Measurements from ENCODE around the gene SEC14L6.

Gene SEC14L6

DNA sequence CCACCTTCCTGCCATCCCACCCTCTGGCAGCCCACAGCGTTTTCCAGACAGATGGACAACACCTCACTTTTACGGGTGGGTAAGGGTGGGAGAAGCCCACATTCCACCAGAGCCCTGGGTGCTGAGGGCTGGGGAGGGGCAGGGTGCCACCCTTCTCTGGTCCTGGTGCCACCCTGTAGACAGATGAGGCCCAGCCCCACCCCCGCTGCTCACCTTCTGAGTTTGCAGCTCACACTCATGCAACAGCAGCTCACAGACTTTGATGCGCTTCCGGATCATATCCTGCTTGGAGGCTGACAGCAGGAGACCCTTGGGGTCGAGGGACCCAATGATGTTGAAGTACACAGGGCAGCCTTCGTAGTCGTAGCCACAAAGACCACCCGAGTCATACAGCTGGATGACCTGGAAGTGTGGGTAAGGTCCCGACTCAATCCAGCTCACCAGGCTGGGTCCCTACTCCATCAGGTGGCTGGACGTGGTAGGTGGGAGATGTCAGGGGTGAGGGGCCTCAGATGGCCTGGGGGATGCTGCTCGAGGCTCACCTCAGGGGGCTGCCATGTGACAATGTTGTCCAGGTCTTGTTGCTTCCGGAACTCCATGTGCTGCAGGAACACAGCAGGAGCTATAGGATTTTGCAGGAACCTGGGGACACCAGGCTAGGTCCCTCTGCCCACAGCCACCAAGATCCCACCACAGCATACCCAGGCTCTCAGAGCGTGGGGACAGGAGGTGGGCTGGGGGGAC lies 51.3 kb downstream of the SEC14L6 start:
- no peak for DNase-seq (ENCODE audit: low read depth in 2 of 2)

DNA sequence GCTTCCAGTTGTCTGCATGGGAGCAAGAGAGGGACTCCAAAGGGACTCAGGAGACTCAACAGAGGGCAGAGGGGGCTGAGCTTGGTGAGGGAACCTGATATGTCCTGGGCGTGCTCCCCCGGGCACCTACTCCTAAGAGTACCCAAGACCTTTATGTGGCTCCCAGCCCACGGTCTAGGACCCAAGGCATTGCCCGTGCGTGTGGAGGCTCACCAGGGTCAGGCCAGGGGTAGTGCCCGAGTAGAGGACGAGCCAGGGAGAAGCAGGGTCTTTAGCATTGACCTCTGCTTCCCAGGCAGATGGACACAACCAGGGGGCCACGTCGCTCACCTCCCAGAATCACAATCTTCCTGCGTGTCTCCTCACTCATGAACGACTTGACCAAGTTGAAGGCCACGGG lies 54.4 kb downstream of the SEC14L6 start:
- no peak for DNase-seq (ENCODE audit: low read depth in 2 of 2)

DNA sequence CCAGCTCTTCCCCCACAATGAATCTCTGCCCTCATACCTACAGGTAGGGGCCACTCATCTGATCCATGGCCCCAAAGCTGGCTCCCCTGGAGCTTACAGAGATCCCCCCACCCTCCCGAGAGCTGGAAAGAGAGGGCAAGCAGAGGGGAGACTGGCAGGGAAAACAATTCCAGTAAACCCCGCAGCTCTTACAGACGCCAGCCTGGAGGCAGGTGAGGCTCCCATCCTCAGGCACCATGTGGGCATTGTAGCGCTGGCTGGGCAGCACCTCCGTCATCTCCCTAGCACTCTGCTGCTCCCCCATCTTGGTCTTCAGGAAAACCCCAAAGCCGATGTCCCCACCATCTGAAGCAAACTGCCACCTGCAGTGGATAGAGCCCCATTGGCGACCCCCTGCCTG lies 55.2 kb downstream of the SEC14L6 start:
- DNase-seq (ENCODE audit: low read depth in 2 of 2), result no peak

DNA sequence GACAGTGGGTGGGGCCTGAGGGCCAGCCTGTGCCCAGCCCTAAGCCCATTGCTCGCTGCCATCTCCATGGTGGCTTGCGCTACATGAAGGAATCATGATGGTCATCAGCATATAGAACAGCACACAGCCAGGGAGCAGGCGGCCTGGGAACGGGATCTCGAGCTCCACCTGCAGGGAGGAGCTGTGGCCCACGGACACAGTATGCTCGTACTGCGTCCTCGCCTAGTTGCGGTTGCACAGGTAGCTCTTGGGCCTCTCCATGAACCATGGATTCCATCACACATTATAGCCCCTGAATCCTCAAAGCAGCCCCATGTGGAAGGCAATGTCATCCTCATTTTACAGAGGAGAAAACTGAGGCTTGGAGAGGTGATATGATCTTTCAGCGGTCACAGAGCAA lies 56.1 kb downstream of the SEC14L6 start:
- DNase-seq (ENCODE audit: low read depth in 2 of 2), result no peak

DNA sequence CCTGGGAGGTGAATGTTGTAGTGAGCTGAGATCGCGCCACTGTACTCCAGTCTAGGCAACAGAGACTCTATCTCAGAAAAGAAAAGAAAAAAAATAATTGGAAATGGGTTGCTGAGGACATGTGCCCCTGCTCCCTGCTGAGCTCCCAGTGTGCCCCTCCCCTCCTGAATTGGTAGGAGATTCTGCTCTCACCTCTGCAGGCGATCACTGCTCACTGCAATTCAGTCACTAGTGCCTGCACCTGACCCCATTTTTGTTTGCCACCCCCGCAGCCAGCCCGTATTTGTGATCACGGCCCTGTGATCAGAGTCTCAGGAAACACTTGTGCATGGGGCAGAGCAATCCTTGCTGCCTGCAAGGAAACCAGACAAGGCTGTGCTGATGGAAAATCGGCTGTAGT lies 58.4 kb downstream of the SEC14L6 start:
- no peak for DNase-seq (ENCODE audit: low read depth in 2 of 2)

DNA sequence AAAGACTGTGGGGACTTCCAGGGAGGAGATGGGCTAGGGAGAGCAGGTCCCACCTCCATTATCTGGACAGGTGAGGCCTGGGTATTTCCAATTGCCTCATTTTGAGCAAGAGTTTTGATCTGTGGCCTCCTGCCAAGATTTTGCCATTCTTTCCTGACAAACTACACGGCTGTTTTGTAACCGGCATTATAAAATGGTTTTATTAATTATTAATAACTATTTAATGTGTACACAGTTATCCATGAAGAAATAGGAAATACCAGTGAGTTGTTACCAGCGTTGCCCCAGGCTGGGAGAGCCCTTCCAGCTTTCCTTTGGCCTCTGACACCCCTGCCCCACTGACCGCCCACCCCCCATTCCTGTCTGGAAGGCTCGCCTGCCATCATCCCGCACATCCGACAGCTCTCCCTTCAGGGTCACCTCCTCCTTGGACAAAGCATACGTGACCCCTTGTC lies 59.9 kb downstream of the SEC14L6 start:
- no peak for DNase-seq (ENCODE audit: low read depth in 2 of 2)

DNA sequence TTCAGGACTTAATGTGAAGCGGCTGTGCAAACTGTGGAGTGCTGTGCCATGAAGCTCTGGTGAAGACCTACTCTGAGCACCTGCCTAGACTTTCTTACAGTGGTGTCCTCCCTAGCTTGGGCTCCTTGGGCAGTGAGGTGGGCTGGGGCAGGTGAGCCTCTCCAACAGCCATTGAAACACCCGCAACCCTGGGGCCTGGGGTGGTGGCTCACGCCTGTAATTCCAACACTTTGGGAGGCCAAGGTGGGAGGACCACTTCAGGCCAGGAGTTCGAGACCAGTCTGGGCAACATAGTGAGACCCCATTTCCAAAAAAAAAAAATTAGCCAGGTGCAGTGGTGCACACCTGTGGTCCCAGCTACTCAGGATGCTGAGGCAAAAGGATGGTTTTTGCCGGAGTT lies 60.4 kb downstream of the SEC14L6 start:
- DNase-seq (ENCODE audit: low read depth in 2 of 2), result no peak

DNA sequence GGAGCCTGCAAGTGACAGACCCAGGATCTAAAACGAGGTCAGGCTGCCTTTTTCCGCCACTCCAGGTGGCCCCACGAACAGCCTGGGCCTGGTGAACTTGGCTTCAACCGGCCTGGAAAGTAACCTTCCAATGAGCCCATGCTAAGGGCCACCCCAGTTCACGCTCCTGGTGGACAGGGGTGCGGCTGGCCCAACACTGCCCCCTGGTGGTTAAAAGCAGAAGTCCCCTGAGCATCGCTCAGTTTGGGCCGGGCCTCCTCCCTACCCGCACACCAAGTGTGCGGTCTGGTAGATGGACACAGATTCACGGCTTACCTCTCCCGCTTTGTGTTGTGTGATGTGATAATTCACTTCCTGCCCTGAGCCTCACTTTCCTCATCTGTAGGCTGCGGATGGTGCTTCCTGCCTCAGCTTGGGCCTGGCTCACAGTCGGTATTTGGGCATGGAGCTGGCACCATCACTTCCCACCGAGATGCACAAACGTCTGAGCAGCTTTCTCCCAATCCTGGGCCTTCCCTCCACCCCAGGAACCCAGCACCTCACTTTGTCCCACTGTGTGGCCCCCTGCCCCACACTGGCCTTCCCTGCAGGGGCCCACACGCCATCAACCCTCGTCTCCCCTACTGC lies 61.1 kb downstream of the SEC14L6 start:
- peak; percentile 47 to 63 for DNase-seq (ENCODE audit: low read depth in 2 of 2)

DNA sequence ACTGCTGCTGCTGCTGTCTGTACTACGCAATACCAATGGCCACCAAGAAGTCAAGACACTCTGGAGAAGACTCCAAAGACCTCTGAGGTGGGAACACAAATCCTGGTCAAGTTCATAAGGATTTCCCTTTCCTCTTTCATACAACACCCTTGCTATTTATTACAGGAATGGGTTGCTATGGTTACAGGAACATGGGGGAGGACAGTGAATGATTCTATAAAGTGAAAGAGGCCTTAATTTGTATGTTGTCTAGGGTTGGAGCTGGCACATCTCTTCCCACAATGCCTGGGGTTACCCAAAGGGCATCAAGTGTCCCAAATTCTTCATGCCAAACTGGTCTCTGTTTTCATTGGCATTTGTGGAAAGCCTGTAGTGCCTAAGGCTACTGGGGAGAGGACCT lies 63.4 kb downstream of the SEC14L6 start:
- DNase-seq (ENCODE audit: low read depth in 2 of 2), result no peak

DNA sequence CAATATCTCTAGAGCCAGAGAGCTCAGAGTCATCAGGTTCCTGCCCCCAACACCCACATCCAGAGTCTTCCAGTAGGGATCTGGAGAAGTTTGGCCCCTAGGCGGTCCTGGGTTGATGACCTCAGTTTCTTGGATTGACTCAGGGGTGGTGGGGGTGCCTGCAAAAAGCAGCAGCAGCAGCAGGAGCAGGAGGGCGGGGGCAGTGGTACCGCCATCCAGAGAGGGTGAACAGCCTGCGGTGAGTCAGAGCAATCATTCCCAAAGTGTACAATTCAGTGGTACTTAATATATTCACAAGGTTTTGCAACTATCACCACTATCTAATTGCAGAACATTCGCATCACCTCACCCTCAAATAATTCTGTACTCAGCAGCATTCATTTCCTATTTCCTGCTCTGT lies 64.8 kb downstream of the SEC14L6 start:
- DNase-seq (ENCODE audit: low read depth in 2 of 2), result no peak

DNA sequence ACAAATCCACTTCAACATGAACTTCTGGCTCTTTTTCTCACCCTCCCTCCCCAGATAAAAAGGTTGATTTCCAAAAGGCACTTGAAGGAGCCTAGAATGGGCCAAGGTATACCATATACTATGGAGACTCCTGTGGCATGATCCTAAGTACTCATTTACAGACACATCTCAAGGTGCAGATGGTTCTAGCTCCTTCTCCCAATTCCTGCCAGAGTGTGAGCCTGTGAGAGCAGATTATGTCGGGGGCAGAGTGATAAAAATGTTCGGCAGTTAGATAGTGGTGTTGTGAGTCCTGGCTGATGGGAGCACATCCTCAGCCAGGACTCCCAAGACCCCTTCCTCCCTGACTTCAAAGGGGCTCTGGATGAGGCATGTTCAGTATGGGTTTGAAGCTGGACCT lies 66.6 kb downstream of the SEC14L6 start:
- DNase-seq (ENCODE audit: low read depth in 2 of 2), result no peak

DNA sequence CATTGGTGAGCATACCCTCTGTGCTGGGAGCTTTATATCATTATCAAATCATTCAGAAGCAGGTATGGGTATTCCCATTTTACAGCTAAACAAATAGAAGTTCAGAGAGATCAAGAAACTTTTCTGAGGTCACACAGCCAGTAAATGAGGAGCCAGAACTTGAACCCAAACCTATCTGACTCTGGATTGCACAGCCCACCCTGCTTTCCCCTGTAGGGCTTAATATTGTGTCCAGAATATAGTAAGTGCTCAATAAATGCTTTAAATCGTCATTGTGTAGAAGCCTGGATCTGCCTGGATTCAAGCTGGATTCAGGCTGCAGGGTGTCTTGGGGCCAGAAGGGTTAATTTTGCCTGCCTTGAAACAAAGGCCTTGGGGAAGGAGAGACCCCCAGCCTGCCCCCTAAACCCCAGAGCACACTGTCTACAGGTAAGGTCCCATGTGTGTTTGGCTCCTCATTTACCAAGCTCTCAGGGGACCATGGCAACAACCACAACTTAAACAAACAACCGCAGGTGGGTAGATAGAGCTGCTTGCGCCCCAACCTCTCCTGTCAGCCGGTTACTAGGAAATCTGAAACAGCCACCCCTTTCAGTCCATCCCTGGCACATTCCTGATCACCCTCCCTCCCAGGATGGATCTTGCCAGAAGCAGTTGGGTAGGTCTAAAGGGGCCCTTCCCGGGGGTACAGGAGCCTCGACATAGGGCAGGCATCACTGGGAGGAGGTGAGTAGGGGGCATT lies 71.7 kb downstream of the SEC14L6 start:
- DNase-seq (ENCODE audit: low read depth in 2 of 2), result no peak

DNA sequence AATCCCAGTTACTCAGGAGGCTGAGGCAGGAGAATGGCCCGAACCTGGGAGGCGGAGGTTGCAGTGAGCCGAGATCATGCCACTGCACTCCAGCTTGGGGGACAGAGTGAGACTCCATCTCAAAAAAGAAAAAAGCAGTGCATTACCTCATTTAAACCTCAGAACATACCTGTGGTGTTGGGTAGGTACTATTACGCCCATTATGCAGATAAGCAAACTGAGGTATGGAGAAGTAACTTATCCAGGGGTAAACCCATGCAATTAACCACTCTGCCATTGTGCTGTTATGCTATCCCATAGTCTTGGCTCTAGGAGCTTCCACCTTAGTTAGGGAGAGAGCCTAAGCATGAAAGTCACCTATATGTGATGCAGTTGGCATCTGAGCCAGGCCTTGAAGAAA lies 72.4 kb downstream of the SEC14L6 start:
- no peak for DNase-seq (ENCODE audit: low read depth in 2 of 2)

DNA sequence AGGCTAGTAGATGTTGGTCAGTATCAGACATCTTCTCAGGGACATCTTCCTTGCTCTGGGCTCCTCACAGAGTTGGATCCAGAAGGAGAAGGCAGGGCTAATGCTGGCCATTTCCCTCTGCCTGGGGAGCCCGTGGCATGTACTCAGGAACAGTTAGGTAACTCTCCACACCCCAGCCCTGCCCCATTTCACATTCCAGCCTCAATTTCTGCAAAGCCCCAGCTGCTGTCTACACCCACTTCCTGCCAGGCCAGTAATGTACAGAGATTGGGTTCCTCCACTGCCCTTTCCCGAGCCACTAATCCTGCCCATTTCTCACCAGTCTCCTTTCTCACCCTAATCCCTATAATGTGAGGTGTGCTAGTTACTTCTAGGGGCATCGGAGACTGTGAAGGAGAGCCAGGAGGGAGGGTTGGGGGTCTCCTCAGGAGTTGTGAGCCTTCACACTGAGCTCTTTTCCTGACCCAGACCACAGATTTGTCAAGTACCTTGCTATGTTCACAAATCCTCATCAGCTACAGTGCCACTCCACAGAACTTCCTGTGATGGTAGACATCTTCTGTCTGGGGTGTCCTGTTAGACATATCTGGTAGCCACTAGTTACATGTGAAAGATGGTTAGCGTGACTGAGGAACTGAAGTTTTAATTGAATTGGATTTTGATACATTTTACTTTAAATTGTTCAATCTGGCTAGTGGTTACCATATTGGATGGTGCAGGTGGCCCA lies 73.4 kb downstream of the SEC14L6 start:
- no peak for DNase-seq (ENCODE audit: low read depth in 2 of 2)
